ENCODE data around the gene SRPRB.
A peak's percentile ranks its signal among the peaks of the same experiment; 100 is the strongest.

The SRPRB gene

DNA sequence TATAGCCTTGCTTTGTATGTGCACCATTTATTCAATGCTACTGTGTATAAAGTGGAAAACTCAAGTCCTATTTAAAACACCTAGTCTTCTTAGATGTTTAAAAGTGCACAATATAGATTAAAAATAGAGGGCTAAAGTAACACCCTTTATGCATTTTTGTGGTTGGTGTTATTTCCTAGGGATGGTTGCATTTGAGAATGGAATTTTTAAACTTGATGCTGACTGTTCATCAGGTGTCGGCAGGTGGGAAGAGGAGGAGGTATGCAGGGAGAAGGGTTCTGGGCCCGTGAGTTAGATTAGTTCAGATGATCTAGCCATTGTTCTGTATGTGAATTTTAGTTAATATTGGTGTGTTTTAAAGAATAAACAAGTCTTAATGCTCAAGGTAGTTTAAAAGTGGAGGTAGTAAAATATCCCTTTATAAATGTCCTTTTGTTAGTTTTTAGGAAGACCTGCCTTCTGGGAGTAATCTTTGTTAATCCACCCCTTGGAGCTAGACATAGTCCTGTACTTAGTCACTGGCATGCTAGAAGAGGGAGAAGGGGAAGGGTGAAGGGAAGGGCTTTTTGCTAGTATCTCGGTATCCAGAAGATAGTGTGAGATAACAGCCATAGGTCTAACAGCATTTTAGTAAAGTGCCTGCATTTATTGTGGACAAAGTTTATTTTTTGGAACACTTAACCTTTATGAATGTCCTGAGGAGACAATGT, 8.1 kb upstream of the SRPRB start:
- FAIRE-seq (no peak), DNase-seq (ENCODE audit: insufficient read length, low spot score) (no peak)
- no peak for TF ChIP-seq POLR2A (IDR thresholded peaks at IDR 0.05; ENCODE audit: low read depth, low read length)

DNA sequence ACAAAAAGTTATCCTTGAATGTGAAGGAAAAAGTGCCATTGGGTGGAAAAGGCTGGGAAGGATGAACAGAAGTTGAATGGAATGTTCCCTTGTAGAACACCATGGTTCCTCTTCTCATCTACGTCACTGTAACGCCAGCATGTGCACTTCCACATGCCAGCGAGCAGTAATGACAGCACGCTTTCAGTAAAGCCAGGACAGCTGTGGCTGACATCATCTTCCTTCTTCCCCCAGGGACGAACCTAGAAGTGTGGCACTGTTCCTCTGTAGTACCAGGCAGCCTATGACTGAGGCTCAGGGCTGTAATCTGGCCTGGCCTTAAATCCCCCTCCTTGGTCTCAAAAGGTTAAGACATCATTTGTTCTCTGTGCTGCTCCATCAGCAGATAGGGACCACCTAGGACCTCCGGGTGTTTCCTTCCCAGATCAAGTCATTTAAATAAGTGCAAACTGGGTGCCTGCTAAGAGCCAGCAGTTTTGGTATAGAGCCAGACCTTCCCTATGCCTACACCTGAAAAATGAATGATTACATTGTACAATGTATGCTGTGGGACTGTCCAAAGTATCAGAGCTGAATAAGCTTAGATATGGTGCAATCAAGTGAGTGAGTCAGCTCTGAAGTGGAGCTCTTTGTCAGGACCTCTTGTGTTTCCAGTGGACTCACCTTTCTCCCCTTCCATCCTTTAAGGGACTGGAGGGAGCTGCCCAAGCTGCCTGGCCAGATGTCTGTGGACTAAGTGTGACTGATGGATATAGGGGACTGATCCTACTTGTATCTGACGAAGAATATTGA, 5.6 kb upstream of the SRPRB start:
- no peak for TF ChIP-seq POLR2A (IDR thresholded peaks at IDR 0.05; ENCODE audit: low read depth, low read length)
- no peak for FAIRE-seq
- DNase-seq (ENCODE audit: insufficient read length, low spot score), result no peak

DNA sequence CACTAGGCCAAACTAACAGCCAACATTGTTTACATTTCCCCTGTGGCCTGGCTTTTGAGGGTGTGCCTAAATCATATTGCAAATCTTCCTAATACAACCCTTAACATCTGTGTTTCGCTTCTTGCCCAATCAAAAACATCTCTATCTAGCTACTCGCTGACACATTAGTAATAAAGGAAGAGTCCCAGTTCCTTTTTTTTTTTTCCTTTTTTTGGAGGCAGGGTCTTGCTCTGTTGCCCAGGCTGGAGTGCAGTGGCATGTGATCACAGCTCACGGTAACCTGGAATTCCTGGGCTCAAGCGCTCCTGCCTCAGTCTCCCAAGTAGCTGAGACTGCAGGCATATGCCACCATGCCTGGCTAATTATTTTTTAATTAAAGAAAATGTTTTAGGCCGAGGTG, 2.1 kb upstream of the SRPRB start:
- TF ChIP-seq POLR2A (IDR thresholded peaks at IDR 0.05; ENCODE audit: low read depth, low read length), result no peak
- no peak for FAIRE-seq
- no peak for DNase-seq (ENCODE audit: insufficient read length, low spot score)

DNA sequence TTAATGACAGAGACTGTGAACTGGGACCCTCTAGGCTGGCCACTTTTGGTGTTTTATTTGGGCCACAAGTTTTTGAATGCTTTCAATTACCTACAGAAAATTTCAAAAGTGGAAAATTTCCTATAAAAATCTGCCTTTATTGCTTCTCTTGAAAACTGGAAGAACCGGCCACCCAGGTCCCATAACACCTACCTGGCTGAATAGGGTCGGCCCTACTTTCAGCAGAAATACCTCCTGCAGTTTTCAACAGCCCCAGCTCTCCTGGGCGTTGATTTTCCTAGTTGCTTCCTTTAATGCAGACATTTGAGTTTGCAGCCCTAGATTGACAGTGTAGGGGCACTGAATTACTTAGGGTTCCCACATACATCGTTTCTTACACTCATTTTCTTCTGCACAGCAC, 719 bp upstream of the SRPRB start:
- TF ChIP-seq POLR2A (IDR thresholded peaks at IDR 0.05; ENCODE audit: low read depth, low read length), result no peak
- FAIRE-seq (no peak), DNase-seq (ENCODE audit: insufficient read length, low spot score) (no peak)

GRCh38 chr3:133805384-133805701, 272 bp upstream of the SRPRB start:
- TF ChIP-seq POLR2A (IDR thresholded peaks at IDR 0.05; ENCODE audit: low read depth, low read length), result no peak
- no peak for FAIRE-seq
- no peak for DNase-seq (ENCODE audit: insufficient read length, low spot score)

DNA sequence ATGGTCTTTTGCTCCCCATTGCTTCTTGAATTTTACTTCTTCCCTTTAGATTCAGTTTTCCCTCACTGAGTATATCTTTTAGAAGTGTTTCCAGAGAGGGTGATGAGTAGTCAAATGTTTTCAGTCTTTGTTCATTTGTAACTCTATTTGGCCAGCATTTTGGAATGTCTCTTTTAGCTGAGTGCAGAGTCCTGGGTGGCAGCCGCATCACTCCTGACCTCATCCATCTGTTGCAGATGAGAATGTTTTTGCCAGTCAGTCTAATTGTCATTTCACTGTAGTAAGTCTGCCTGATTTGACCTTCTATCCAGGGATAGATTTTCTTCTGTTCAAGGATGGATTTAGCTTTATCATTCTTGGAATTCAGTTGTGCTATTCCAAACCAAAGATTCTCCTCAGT, 7.3 kb downstream of the SRPRB start:
- DNase-seq (ENCODE audit: insufficient read length, low spot score), result no peak
- FAIRE-seq, result no peak
- TF ChIP-seq POLR2A (IDR thresholded peaks at IDR 0.05; ENCODE audit: low read depth, low read length), result no peak

DNA sequence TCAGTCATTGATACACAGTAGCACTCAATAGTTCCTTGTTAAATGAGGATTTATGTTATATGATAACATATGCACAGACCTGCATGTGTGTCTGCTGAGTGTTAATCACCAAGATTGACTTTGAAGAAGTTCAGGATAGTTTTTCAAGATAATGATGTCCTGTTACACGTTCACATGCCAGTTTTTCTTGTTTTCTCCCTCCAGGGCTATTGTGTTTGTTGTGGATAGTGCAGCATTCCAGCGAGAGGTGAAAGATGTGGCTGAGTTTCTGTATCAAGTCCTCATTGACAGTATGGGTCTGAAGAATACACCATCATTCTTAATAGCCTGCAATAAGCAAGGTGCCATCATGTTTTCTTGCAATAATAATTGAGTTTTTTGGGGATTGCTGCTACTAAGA, 9.8 kb downstream of the SRPRB start:
- DNase-seq (ENCODE audit: insufficient read length, low spot score) (no peak), FAIRE-seq (no peak)

GRCh38 chr3:133820129-133820528, 14.5 kb downstream of the SRPRB start:
- FAIRE-seq (no peak), DNase-seq (ENCODE audit: insufficient read length, low spot score) (no peak)
- no peak for TF ChIP-seq POLR2A (IDR thresholded peaks at IDR 0.05; ENCODE audit: low read depth, low read length)

More for the DNA sequence above, 9.8 kb downstream of the SRPRB start:
- TF ChIP-seq POLR2A (IDR thresholded peaks at IDR 0.05; ENCODE audit: low read depth, low read length), result no peak

DNA sequence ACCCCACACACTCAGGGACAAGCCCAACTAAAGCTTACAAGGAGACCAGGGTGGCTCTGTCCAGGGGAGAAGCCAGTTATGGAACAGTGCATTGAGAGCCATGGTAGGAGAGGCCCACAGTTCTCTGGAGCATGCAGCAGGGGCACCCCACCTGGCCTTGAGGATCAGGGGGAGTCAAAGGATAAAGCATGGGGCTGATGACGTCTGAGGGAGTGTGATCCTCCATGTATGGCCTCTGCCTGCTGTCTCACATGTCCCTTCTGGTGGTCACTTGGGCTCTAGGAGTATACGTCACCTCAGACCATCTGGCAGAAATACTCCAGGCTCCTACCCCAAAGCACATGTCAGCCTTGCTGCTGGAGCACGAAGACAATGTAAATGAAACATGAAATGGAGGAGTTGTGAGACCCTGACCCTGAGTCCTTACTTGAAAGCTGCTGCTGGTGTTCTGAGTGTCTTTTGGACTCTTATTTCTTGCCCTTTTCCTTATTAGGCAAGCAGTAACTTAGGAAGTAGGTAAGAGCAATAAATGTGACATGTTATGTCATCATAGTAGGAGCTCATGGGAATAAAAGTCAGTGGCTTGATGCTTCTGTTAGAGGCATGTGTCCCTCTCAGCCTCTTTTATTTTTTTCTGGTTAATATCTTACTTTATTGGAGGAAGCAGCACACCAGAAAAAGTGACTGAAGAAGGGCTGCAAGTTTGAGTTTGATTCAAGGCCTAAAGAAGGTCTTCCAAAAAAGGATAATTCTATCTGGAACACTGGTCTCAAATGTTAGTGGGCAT, 15.5 kb downstream of the SRPRB start:
- no peak for TF ChIP-seq POLR2A (IDR thresholded peaks at IDR 0.05; ENCODE audit: low read depth, low read length)
- no peak for FAIRE-seq

GRCh38 chr3:133821767-133822638, 16.4 kb downstream of the SRPRB start:
- FAIRE-seq, result peak; percentile 91
- DNase-seq (ENCODE audit: insufficient read length, low spot score), result peak; percentile 83
- no peak for TF ChIP-seq POLR2A (IDR thresholded peaks at IDR 0.05; ENCODE audit: low read depth, low read length)

More for the DNA sequence above, 15.5 kb downstream of the SRPRB start:
- no peak for DNase-seq (ENCODE audit: insufficient read length, low spot score)

GRCh38 chr3:133824961-133825485, 19.4 kb downstream of the SRPRB start:
- FAIRE-seq (no peak), DNase-seq (ENCODE audit: insufficient read length, low spot score) (no peak)
- TF ChIP-seq POLR2A (IDR thresholded peaks at IDR 0.05; ENCODE audit: low read depth, low read length), result no peak

DNA sequence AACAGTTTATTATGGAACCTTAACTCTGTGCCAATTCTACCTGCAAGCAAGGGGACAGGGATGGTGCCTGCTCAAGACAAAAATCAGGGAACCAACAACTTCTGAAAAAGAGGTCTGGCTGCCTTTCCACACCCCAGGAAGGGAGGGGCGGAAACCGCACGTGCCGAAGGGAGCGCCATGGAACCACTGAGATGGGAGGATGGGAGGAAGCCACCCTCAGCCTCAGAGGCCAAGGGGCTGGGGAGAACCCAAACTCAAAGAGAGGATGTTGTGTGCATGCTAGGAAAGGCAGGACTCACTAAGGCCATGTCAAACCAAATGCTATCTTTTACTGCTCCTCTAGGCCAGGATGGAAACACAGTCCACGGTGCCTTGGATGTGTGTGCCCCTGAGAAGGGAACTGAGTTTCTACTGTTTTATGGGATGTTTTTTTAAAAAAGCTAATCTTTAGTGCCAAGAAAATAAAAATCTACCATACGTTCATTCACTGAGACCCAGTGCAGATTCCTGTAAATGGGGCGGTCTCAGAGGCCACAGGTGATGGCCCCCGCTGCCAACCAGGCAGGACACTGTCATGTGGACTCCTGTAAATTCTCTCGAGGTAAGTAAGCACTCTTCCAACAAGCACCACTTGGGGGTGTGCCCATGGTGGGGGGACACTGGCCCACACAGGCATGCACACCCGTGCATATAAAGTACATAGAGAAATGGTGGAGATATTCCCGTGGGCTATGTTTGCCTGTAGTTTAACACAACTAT, 20.5 kb downstream of the SRPRB start:
- DNase-seq (ENCODE audit: insufficient read length, low spot score), result no peak
- TF ChIP-seq POLR2A (IDR thresholded peaks at IDR 0.05; ENCODE audit: low read depth, low read length), result no peak
- FAIRE-seq, result no peak

DNA sequence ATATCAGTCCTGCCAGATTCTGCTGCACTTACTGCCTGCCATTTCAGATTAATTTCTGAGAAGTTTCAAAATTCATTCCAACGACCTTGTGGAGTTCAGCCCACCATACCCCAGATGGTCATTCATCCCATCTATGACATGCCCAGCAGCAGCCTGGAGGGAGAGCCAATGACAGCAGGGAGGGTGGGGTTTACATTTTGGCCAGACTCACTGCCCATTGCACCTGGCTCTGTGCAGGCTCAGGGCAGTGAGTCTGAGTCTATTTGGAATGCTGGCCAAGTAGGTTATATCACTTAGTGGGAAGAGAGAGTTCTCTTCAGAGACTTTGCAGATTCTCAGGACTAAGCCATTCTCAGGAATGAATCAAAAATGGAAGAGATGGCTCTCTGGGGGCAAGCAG, 21.5 kb downstream of the SRPRB start:
- DNase-seq (ENCODE audit: insufficient read length, low spot score), result no peak
- no peak for FAIRE-seq
- TF ChIP-seq POLR2A (IDR thresholded peaks at IDR 0.05; ENCODE audit: low read depth, low read length), result no peak
